Fibroblast of lung (primary cell): Measurements from ENCODE around the gene LRMDA. TPM values are rescaled to one million over a fixed set of nuclear protein-coding genes. Genes with fewer than 3 reads are reported as not detected.

ENCODE experiments used
- DNase-seq, 2 donors: peaks; one replicate each; pipeline versions ENCODE4 v3.0.0 to v3.0.0-alpha.2; 2010; ENCODE audit warnings: low read depth in 2 of 2
- H2AFZ ChIP-seq: 2 replicates; pipeline ENCODE4 v1.5.1; 2012; ENCODE audit warnings: low read length, control low read depth, inconsistent platforms
- H3K27ac ChIP-seq: 2 replicates; pipeline ENCODE4 v1.5.1; 2011; ENCODE audit warnings: low read length, control low read depth; ENCODE audit not compliant: insufficient read depth
- H3K27me3 ChIP-seq: 2 replicates; pipeline ENCODE4 v1.5.1; 2011; ENCODE audit warnings: mild to moderate bottlenecking, low read length; ENCODE audit not compliant: control insufficient read depth, insufficient read depth
- H3K36me3 ChIP-seq: 2 replicates; pipeline ENCODE4 v1.5.1; 2011; ENCODE audit warnings: low read length; ENCODE audit not compliant: control insufficient read depth, insufficient read depth
- H3K4me1 ChIP-seq: 2 replicates; pipeline ENCODE4 v1.5.1; 2011; ENCODE audit warnings: low read length; ENCODE audit not compliant: control insufficient read depth, insufficient read depth; ENCODE audit errors: extremely low read depth
- H3K4me2 ChIP-seq: 2 replicates; pipeline ENCODE4 v1.5.1; 2011; ENCODE audit warnings: low read length, control low read depth; ENCODE audit not compliant: insufficient read depth; ENCODE audit errors: extremely low read depth
- H3K4me3 ChIP-seq, 4 experiments: fragments of 200-600 bp in 1 of 4; sonication (generic) in 1 of 4; replicated peaks in 1 of 4; 2 replicates each; pipeline ENCODE4 v1.5.1; 2011 to 2016; ENCODE audit warnings: low read length in 4 of 4, low read depth in 3 of 4, mild to moderate bottlenecking in 3 of 4, control low read depth in 2 of 4, inconsistent platforms in 1 of 4, mixed read lengths in 1 of 4; ENCODE audit not compliant: insufficient read depth in 1 of 4; ENCODE audit errors: control extremely low read depth in 1 of 4
- H3K79me2 ChIP-seq: 2 replicates; pipeline ENCODE4 v1.5.1; 2012; ENCODE audit warnings: mild to moderate bottlenecking, low read length, inconsistent platforms; ENCODE audit not compliant: control insufficient read depth, insufficient read depth
- H3K9ac ChIP-seq: 2 replicates; pipeline ENCODE4 v1.5.1; 2011; ENCODE audit warnings: mild to moderate bottlenecking, low read length, control low read depth; ENCODE audit not compliant: insufficient read depth
- H3K9me3 ChIP-seq: 2 replicates; pipeline ENCODE4 v1.5.1; 2012; ENCODE audit warnings: low read depth, low read length; ENCODE audit not compliant: control insufficient read depth, insufficient read depth
- H4K20me1 ChIP-seq: 2 replicates; pipeline ENCODE4 v1.5.1; 2011; ENCODE audit warnings: low read length; ENCODE audit not compliant: control insufficient read depth, insufficient read depth; ENCODE audit errors: extremely low read depth
- CTCF ChIP-seq, 2 donors: IDR thresholded peaks in 1 of 2; conservative IDR thresholded peaks in 1 of 2; 1 replicate in 1 of 2; 2 replicates in 1 of 2; pipeline ENCODE4 v1.5.1; 2011 to 2012; ENCODE audit warnings: low read length in 2 of 2, control low read depth in 1 of 2, inconsistent platforms in 1 of 2, low read depth in 1 of 2, mild to moderate bottlenecking in 1 of 2
- EZH2 ChIP-seq: IDR thresholded peaks from 2 replicates; pipeline ENCODE4 v1.5.1; 2012; ENCODE audit warnings: low read length, control low read depth, mild to moderate bottlenecking; ENCODE audit errors: missing control alignments
- polyA plus RNA-seq, 2 donors: library from polyadenylated mRNA; depleted of rRNA in 1 of 2; stranded (reverse) in 1 of 2; unstranded in 1 of 2; fragments of >200 nt; gene quantifications; 2 replicates each; pipeline ENCODE4 v1.2.1, GENCODE V29; 2011 to 2012; ENCODE audit warnings: missing spikeins in 1 of 2
- total RNA-seq: library from RNA; depleted of rRNA; stranded (reverse); fragments of >200 nt; gene quantifications from 2 replicates; pipeline ENCODE4 v1.2.1, GENCODE V29; 2014

Gene LRMDA
- total and polyA plus RNA-seq, 2 donors (not counting 1 experiment from before 2014, with no cell fraction given), result 1.7 to 2.0 TPM

DNA sequence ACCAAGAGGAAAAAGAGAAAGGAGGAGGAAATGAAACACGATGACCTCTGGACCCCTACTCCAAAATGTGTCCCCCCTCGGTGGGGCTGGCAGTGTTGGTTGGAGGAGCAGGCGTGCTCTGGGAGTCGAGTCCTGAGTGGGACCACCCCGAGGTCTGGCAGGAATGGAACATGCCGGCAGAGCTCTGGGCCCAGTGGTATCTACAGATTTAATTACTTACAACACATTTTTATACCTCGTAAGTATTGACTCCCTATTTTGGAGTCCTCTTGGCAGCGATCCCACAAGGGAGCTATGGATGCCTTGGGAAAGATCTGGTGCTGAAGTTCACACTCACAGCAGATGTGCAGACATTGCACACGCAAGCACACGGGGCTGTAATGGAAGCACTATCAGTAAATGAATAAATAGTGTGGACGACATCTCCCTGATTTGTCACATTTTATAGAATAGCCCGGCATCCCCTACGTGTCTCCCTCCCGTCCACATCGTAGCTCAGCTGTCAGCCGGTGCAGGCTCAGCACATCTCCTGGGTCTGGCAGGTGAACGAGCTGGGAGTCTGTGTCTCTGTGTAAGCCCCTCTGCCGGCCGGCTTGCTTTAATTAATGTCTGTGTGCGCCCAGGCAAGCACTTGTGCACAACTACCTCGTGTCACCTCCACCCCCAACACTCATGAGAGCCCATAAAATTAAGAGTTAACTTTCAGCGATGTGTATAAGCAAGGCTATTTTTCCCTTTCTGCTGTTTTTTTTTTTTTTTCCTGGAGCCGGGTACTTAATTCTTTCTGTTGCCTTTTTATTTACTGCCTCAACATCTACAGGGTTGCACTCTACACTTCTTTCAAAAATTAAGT, 603.2 kb downstream of the LRMDA start:
- Histone ChIP-seq H3K27ac (no peak overlapping the region), H3K4me3 (no peak overlapping the region), H3K9ac (no peak overlapping the region), H3K79me2 (no peaks in the 10 kb centered on the region), H4K20me1 (no peaks in the 10 kb centered on the region), H2AFZ (no peak overlapping the region), H3K27me3 (no peaks in the 10 kb centered on the region), H3K9me3 (no peaks in the 10 kb centered on the region), H3K4me1 (no peaks in the 10 kb centered on the region), H3K4me2 (no peak overlapping the region), H3K36me3 (no peaks in the 10 kb centered on the region)
- DNase-seq, result peak in 1 of 2 donors; percentile 9
- TF ChIP-seq EZH2 (no peak), CTCF (conservative IDR thresholded peaks at IDR 0.05 in 1 of 2, IDR thresholded peaks at IDR 0.05 in 1 of 2; ENCODE audit: low read depth in 1 of 2, low read length in 2 of 2) (no peak)

DNA sequence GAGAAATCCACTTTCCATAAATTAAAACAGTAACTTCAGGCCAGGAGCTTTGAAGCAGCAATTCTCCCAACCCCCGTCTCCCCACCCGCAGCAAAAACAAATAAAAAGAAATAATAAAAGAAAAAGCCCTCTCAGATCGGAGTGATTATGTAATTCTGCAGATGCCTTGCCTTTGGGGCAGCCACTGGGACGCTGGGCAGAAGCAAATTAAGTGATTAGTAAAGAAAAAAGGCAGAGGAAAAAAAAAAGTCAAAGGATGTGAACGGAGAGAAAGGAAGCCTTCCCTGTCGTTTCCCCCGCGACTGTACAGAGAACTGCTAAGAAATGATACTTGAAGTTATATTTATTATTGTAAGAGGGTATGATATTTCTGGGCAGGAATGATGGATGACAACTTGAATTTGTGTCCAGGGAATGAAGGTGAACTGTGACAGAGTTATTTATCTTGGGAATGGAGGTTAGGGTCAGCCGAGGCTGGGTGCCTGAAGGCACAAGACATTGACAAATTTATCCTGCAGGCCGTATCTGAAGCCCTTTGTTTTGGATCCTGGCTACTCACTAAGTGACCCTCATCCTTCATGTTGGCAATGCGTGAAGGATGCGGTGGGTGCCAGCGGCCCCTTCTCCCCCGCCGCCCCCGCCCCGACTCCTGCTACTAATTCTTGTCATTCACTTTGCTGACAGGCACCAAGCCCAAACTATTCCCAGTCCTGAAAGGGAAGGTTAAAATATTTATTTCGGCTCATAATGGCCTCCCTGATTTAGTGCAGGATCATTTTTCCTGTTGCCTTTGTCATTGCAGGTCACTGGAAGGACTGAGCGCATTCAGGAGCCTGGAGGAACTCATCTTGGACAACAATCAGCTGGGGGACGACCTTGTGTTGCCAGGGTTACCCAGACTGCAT, 604.0 kb downstream of the LRMDA start:
- Histone ChIP-seq H3K9ac (no peak overlapping the region), H3K79me2 (no peaks in the 10 kb centered on the region), H3K9me3 (no peaks in the 10 kb centered on the region), H3K4me3 (no peak overlapping the region), H2AFZ (no peak overlapping the region), H3K27ac (no peak overlapping the region), H3K4me1 (no peaks in the 10 kb centered on the region), H3K27me3 (no peaks in the 10 kb centered on the region), H3K36me3 (no peaks in the 10 kb centered on the region), H3K4me2 (no peak overlapping the region), H4K20me1 (no peaks in the 10 kb centered on the region)
- DNase-seq, result peak in 1 of 2 donors; percentile 74
- TF ChIP-seq EZH2 (no peak), CTCF (conservative IDR thresholded peaks at IDR 0.05 in 1 of 2, IDR thresholded peaks at IDR 0.05 in 1 of 2; ENCODE audit: low read depth in 1 of 2, low read length in 2 of 2) (no peak)
